Prostate gland (tissue), 2 donors: ENCODE measurements around the gene SYVN1. TPM values are rescaled to one million over a fixed set of nuclear protein-coding genes. Genes with fewer than 3 reads are reported as not detected.

Experiments used
- DNase-seq: peaks from one replicate; pipeline ENCODE4 v3.0.0-alpha.2; 2019; ENCODE audit warnings: low spot score
- H3K27ac ChIP-seq, 2 donors: fragments of 200-600 bp; sonication (generic); 2 replicates each; pipeline ENCODE4 v1.5.1; 2017 to 2019
- H3K27me3 ChIP-seq: fragments of 200-600 bp; sonication (generic); replicated peaks from 2 replicates; pipeline ENCODE4 v1.5.1; 2019; ENCODE audit not compliant: insufficient read depth
- H3K36me3 ChIP-seq, 2 donors: fragments of 200-600 bp; sonication (generic); 1 replicate in 1 of 2; 2 replicates in 1 of 2; pipeline versions ENCODE4 v1.5.1 to v1.8.1; 2017 to 2019
- H3K4me1 ChIP-seq: fragments of 200-600 bp; sonication (generic); replicated peaks from 2 replicates; pipeline ENCODE4 v1.5.1; 2019
- H3K4me3 ChIP-seq, 2 donors: fragments of 200-600 bp; sonication (generic); 2 replicates each; pipeline ENCODE4 v1.5.1; 2017 to 2019
- H3K9me3 ChIP-seq: fragments of 200-600 bp; sonication (generic); 2 replicates; pipeline ENCODE4 v1.5.1; 2017
- POLR2A ChIP-seq: fragments of 450-650 bp; IDR thresholded peaks from one replicate; pipeline ENCODE4 v1.6.1; 2016; ENCODE audit warnings: antibody characterized with exemption, mild to moderate bottlenecking
- POLR2AphosphoS5 ChIP-seq: sonication (generic); formaldehyde crosslinking; IDR thresholded peaks from one replicate; pipeline ENCODE4 v1.6.1; 2017; ENCODE audit warnings: antibody characterized with exemption
- WGBS: methylation state at CpG from one replicate; pipeline ENCODE4 v1.1.5; 2018; 5-methylcytosine and 5-hydroxymethylcytosine counted together
- intact Hi-C: fragments of 100-400 bp; cut with DNase I; formaldehyde crosslinking; loops from one replicate; pipeline ENCODE4 v1.14.2; 2022
- total RNA-seq, 2 donors: library from RNA; depleted of rRNA; stranded (reverse); fragments of >200 nt; gene quantifications; one replicate each; pipeline ENCODE4 v1.1.0, GENCODE V29; 2016
- TF ChIP-seq, protein P1 (sequence below), 4 experiments: fragments of 200-600 bp in 2 of 4; fragments of 450-650 bp in 2 of 4; sonication (generic) in 2 of 4; IDR thresholded peaks; 1 replicate in 3 of 4; 2 replicates in 1 of 4; pipeline ENCODE4 v1.5.1; 2016 to 2019; ENCODE audit warnings: antibody characterized with exemption in 4 of 4, mild to moderate bottlenecking in 2 of 4, moderate library complexity in 2 of 4

SYVN1 gene
- total RNA-seq, 2 donors from 2014 or later, result 89.7 to 108 TPM

DNA sequence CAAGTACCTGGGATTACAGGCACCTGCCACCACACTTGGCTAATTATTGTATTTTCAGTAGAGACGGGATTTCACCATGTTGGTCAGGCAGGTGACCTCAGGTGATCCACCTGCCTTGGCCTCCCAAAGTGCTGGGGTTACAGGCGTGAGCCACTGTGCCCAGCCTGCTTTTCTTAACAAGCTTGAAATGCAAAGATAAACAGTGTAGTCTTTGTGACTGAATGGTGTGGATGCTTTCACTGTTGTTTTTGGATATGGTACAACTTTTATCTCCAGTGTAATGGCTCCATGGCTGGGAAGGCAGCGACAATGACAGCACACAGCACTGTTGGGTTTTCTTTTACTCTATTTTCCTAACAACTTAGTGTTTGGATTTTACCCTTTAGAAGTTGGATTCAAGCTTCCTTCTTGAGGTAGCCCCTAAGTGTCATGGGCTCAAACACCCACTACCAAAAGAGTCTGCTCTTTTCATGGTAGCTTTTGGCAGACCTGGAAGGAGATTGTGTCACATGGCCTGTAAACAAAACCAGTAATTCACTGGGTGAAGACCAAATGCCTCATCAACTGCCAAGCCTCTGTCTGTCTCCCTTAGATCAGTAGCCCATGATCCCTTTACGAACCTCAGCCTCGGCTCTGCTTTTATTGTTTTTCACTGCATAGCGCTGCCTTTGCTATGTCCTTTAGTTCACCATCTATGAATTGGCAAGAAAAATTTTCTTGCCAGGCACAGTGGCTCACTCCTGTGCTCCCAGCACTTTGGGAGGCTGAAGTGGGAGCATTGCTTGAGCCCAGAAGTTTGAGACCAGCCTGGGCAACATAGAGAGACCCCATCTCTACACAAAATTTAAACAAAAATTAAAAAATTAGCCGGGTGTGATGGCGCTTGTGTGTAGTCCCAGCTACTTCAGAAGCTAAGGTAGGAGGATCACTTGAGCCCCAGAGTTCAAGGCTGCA lies 31.9 kb downstream of the SYVN1 start:
- 47% methylated on average over 8 of the region's 8 CpGs for WGBS
- DNase-seq, result no peak
- no peak overlapping the region for H3K4me3 ChIP-seq
- peaks cover 22% of the 10 kb centered on the region for H3K4me1 ChIP-seq
- TF ChIP-seq POLR2AphosphoS5 (peak; percentile 76), POLR2A (no peak)
- intact Hi-C loops, result no loop called here
- H3K9me3 ChIP-seq, result no peaks in the 10 kb centered on the region
- no peaks in the 10 kb centered on the region for H3K36me3 ChIP-seq
- H3K27ac ChIP-seq, result peak overlapping the region; percentile 71 to 74
- no peaks in the 10 kb centered on the region for H3K27me3 ChIP-seq

DNA sequence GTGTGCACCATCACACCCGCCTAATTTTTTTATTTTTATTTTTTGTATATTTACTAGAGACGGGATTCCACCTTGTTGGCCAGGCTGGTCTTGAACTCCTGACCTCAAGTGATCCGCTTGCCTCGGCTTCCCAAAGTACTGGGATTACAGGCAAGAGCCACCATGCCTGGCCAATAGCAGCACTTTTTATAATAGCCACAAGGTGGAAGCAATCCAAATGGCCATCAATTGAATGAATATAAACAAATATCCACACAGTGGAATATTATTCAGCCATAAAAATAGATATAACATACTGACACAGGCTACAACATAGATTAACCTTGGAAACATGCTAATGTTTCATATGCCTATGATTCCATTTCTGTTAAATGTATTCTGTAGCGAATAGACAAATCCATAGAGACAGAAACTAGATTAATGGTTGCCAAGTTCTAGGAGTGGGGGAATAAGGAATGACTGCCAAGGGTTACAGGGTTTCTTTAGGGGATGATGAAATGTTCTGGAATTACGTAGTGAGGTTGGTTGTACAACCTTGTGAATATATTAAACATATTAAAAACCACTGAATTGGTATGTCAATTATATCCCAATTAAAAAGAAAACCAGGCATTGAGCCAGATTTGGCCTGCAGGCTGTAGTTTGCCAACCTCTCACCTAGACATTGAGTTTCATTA lies 33.5 kb downstream of the SYVN1 start:
- DNase-seq, result no peak
- Histone ChIP-seq H3K27me3 (no peaks in the 10 kb centered on the region), H3K4me3 (no peak overlapping the region), H3K4me1 (peaks cover 26% of the 10 kb centered on the region), H3K9me3 (no peaks in the 10 kb centered on the region), H3K27ac (peak overlapping the region; percentile 10 to 71), H3K36me3 (no peaks in the 10 kb centered on the region)
- intact Hi-C loops, result no loop called here
- TF ChIP-seq POLR2A (no peak), POLR2AphosphoS5 (peak; percentile 11)
- TF ChIP-seq, protein P1, sequence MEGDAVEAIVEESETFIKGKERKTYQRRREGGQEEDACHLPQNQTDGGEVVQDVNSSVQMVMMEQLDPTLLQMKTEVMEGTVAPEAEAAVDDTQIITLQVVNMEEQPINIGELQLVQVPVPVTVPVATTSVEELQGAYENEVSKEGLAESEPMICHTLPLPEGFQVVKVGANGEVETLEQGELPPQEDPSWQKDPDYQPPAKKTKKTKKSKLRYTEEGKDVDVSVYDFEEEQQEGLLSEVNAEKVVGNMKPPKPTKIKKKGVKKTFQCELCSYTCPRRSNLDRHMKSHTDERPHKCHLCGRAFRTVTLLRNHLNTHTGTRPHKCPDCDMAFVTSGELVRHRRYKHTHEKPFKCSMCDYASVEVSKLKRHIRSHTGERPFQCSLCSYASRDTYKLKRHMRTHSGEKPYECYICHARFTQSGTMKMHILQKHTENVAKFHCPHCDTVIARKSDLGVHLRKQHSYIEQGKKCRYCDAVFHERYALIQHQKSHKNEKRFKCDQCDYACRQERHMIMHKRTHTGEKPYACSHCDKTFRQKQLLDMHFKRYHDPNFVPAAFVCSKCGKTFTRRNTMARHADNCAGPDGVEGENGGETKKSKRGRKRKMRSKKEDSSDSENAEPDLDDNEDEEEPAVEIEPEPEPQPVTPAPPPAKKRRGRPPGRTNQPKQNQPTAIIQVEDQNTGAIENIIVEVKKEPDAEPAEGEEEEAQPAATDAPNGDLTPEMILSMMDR (IDR thresholded peaks at IDR 0.05), result no peak
- WGBS, result 87% methylated on average over 6 of the region's 6 CpGs

DNA sequence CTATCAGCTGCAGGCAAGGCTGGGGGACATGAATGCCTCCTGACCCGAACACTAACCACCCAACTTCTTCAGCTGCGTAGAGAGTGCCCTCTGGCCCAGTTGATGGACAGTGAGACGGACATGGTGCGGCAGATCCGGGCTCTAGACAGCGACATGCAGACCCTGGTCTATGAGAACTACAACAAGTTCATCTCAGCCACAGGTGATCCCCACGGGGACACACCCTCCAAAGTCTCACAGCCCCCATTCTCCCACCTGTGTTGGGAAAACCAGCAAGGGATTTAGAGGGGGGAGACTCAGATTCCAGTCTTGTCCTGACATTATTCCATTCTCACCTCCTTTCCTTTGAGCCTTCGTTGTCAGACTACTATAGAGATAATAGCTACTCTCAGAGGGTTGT lies 37.4 kb downstream of the SYVN1 start:
- Histone ChIP-seq H3K9me3 (no peaks in the 10 kb centered on the region), H3K36me3 (no peaks in the 10 kb centered on the region), H3K4me3 (peak overlapping the region; percentile 65 to 77), H3K27me3 (no peaks in the 10 kb centered on the region), H3K27ac (peak overlapping the region; percentile 84 to 88), H3K4me1 (peaks cover 10% of the 10 kb centered on the region)
- intact Hi-C loops, result no loop called here
- 26% methylated on average over 8 of the region's 8 CpGs for WGBS
- TF ChIP-seq, protein P1 (IDR thresholded peaks at IDR 0.05), result no peak
- TF ChIP-seq POLR2AphosphoS5, result no peak
- no peak for TF ChIP-seq POLR2A
- no peak for DNase-seq

DNA sequence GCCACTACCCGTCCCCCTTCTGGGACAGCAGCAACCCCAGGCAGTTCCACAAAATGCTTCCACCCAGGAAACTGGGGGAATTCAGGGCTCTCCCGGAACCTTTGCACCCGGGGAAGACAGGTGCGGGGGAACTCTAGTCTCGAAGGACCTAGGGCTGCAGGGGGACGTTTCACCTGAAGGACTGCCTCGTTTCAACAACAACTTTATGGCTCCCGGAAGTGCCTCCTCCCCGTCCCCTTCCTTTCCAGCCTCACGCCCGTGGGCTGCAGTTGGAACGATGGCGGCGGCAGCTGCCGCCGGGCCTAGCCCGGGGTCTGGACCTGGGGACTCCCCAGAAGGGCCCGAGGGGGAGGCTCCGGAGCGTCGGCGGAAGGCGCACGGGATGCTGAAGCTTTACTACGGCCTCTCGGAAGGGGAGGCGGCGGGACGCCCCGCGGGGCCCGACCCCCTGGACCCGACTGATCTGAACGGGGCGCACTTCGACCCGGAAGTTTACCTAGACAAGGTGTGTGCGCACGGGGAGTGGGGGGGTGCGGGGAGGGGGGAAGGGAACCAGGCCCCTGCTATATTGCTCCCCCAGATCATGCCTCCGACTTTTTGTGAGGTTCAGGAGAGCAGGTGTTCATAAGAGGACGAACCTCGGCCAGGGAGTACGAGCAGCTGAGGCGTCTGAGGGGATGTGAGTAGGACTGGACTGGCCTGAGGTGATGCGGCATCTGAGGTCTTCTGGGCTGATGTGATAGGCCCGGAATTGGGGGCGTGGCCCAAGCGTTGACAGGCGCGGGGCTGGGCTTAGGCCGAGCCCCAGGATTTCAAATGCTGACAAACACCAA lies 38.1 kb downstream of the SYVN1 start, which contains the start of gene VPS51:
Gene VPS51 (plus strand): TSS at position 241 of the 833 bp plus-strand sequence. CDS start 37 bp downstream, at position 278.
- H3K36me3 ChIP-seq, result no peaks in the 10 kb centered on the region
- intact Hi-C loops, result no loop called here

More for the DNA sequence above, 38.1 kb downstream of the SYVN1 start, which contains the start of gene VPS51:
- Histone ChIP-seq H3K9me3 (no peaks in the 10 kb centered on the region), H3K4me3 (peak within 1 kb of the TSS; percentile 65 to 77), H3K27me3 (no peaks in the 10 kb centered on the region), H3K4me1 (peaks cover 8% of the 10 kb centered on the region), H3K27ac (peak within 1 kb of the TSS; percentile 84 to 88)
- DNase-seq, result peak; percentile 79
- TF ChIP-seq POLR2AphosphoS5, result peak; percentile 98
- TF ChIP-seq POLR2A, result peak; percentile 9
- TF ChIP-seq, protein P1 (IDR thresholded peaks at IDR 0.05), result peak in 3 of 4 experiments; percentile 11 to 50 (median 25)
- WGBS, result under 1% methylated on average over 23 of the region's 52 CpGs
